ENCODE results near the gene SEMA3B. TPM values are rescaled to one million over a fixed set of nuclear protein-coding genes. Genes with fewer than 3 reads are reported as not detected.

The SEMA3B gene
- total and polyA plus RNA-seq, 2 of the 4 experiments (the other 2 are of a cell fraction) = 4.3 to 29.3 TPM

DNA sequence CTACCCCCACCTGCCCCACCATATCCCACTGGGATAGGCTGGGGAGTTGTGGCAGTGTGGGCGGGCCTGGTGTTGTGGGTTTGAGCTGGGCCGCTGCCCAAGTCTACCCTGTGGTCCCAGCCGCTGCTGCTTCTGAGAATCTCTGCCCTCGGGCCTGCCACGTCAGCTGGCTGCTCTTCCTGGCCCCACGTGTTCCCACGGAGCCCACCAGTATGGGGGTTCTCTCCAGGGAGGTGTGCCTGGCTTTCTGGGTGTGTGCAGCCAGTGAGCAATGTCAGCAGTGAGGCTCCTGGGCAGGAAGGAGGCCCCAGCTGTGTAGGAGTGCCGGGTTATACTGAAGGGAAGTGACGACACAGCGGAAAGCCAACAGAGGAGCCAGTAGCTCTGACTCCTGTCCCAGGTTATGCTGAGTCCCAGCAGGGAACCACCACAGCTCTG is 22.4 kb upstream of the SEMA3B start:
- Histone ChIP-seq H3K4me3 (ENCODE audit: insufficient read depth, low read depth, low read length) (no peak overlapping the region), H4K20me1 (ENCODE audit: insufficient read depth, low read length) (peaks cover 86% of the 10 kb centered on the region), H2BK15ac (ENCODE audit: low read depth, low read length) (peak overlapping the region; percentile 14; the same call in 1 of the 3 replicates), H3K14ac (replicated peaks; ENCODE audit: low read depth, low read length) (peak overlapping the region; percentile 74), H2AFZ (replicated peaks; ENCODE audit: low read length, poor library complexity) (peak overlapping the region; percentile 86), H3K36me3 (ENCODE audit: control insufficient read depth, insufficient read depth, low read length) (peaks cover 22% of the 10 kb centered on the region), H2AK5ac (ENCODE audit: low read depth, low read length) (peak overlapping the region; percentile 97), H3K18ac (ENCODE audit: low read depth, low read length) (no peak overlapping the region), H3K9me1 (ENCODE audit: insufficient read depth, low read length) (peaks cover 15% of the 10 kb centered on the region), H3K27ac (ENCODE audit: insufficient read depth, low read length) (peak overlapping the region; percentile 72), H3K27me3 (ENCODE audit: control insufficient read depth, insufficient read depth, low read length) (no peaks in the 10 kb centered on the region), H3K4me2 (ENCODE audit: low read depth, low read length) (peak overlapping the region; percentile 53), H3K4me1 (ENCODE audit: control insufficient read depth, insufficient read depth, low read length) (peaks cover 66% of the 10 kb centered on the region), H4K91ac (ENCODE audit: insufficient read depth, low read depth, low read length) (peak overlapping the region; percentile 76), H2BK120ac (ENCODE audit: low read depth, low read length) (peak overlapping the region; percentile 13; the same call in 1 of the 2 replicates), H3K4ac (ENCODE audit: low read depth, low read length) (peak overlapping the region; percentile 89), H4K5ac (ENCODE audit: low read depth, low read length) (peak overlapping the region; percentile 56), H3K56ac (ENCODE audit: extremely low read depth, insufficient read depth, low read length) (peak overlapping the region; percentile 1; the same call in 1 of the 2 replicates), H3K9ac (ENCODE audit: low read depth, low read length) (peak overlapping the region; percentile 13), H3K79me1 (ENCODE audit: low read depth in 1 of 2, low read length in 2 of 2) (peaks cover 9 to 89% of the 10 kb centered on the region in 2 experiments), H3K23ac (ENCODE audit: low read depth, low read length) (peak overlapping the region; percentile 57; the same call in 1 of the 2 replicates), H2BK5ac (ENCODE audit: low read depth, low read length, poor library complexity, severe bottlenecking) (peak overlapping the region; percentile 81), H3K9me3 (ENCODE audit: control insufficient read depth, insufficient read depth, low read length) (no peaks in the 10 kb centered on the region), H2AK9ac (replicated peaks; ENCODE audit: low read depth, low read length, poor library complexity) (peak overlapping the region; percentile 98), H2BK20ac (ENCODE audit: low read depth, low read length) (no peak overlapping the region), H4K8ac (ENCODE audit: low read depth in 2 of 2, low read length in 2 of 2) (peak overlapping the region; percentile 70 to 98)
- 50% methylated on average over 2 of the region's 10 CpGs; no CpG with 5 or more reads in 1 of the 2 experiments for WGBS, 2 experiments (ENCODE audit: extremely low coverage in 2 of 2, insufficient read length in 1 of 2)
- dilution Hi-C loops (cut with HindIII; ENCODE audit: low sequenced_read_pairs, unreplicated experiment) (no loop called here), in situ Hi-C loops (cut with MboI; ENCODE audit: low sequenced_read_pairs) (no loop called here), intact Hi-C loops (cut with micrococcal nuclease) (loop anchor here (1.0 kb wide), 1 partner anchor 19 kb away; no protein-coding TSS in a partner anchor)
- ATAC-seq (ENCODE audit: low read depth) (peak; percentile 55), DNase-seq (peak; percentile 92)
- ChIA-PET POLR2A (ENCODE audit: unreplicated experiment) (interaction anchor here (0.6 to 1.0 kb wide), 2 partner anchors 11 to 65 kb away, joined by 3 to 6 read pairs; partner anchors contain the start of gene GNAI2), CTCF (interaction anchor here (0.6 to 1.1 kb wide), 10 partner anchors 9 to 135 kb away, joined by 3 to 8 read pairs (median 5); partner anchors contain the start of genes GNAI2 and SEMA3B)
- no TSS peak for BruUV-seq (replicated peaks)
- TF ChIP-seq MAFK (IDR thresholded peaks at IDR 0.05; ENCODE audit: low read depth, low read length) (peak; percentile 59), MAZ (IDR thresholded peaks at IDR 0.05; ENCODE audit: borderline replicate concordance, low read depth, low read length) (no peak), MXI1 (IDR thresholded peaks at IDR 0.05; ENCODE audit: borderline replicate concordance, low read depth, low read length) (peak; percentile 65)
- TF ChIP-seq, protein P1, sequence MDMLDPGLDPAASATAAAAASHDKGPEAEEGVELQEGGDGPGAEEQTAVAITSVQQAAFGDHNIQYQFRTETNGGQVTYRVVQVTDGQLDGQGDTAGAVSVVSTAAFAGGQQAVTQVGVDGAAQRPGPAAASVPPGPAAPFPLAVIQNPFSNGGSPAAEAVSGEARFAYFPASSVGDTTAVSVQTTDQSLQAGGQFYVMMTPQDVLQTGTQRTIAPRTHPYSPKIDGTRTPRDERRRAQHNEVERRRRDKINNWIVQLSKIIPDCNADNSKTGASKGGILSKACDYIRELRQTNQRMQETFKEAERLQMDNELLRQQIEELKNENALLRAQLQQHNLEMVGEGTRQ (IDR thresholded peaks at IDR 0.05; ENCODE audit: low read depth, low read length) = peak; percentile 63
